HEK293 (cell line): ENCODE results near the gene PSPH.

Experiments
- GLI4 ChIP-seq: fragments of 450-650 bp; formaldehyde crosslinking; IDR thresholded peaks from 2 replicates; pipeline ENCODE4 v1.5.1; 2016; ENCODE audit warnings: missing biosample characterization, missing genetic modification characterization
- MZF1 ChIP-seq: fragments of 450-650 bp; formaldehyde crosslinking; IDR thresholded peaks from 2 replicates; pipeline ENCODE4 v1.5.1; 2017; ENCODE audit warnings: missing biosample characterization, missing genetic modification characterization, borderline replicate concordance
- OSR2 ChIP-seq: fragments of 450-650 bp; formaldehyde crosslinking; IDR thresholded peaks from 2 replicates; pipeline ENCODE4 v1.5.1; 2016; ENCODE audit warnings: missing biosample characterization, missing genetic modification characterization
- ZBTB17 ChIP-seq: fragments of 450-650 bp; formaldehyde crosslinking; IDR thresholded peaks from 2 replicates; pipeline ENCODE4 v1.5.1; 2016; ENCODE audit warnings: missing biosample characterization, missing genetic modification characterization
- ZBTB48 ChIP-seq: fragments of 450-650 bp; formaldehyde crosslinking; IDR thresholded peaks from 2 replicates; pipeline ENCODE4 v1.5.1; 2016; ENCODE audit warnings: missing biosample characterization, missing genetic modification characterization
- ZEB2 ChIP-seq: fragments of 450-650 bp; formaldehyde crosslinking; IDR thresholded peaks from 2 replicates; pipeline ENCODE4 v1.5.1; 2016; ENCODE audit warnings: missing biosample characterization, missing genetic modification characterization
- ZFHX2 ChIP-seq: fragments of 450-650 bp; formaldehyde crosslinking; conservative IDR thresholded peaks from 2 replicates; pipeline ENCODE4 v1.5.1; 2016; ENCODE audit warnings: missing biosample characterization, missing genetic modification characterization
- ZNF133 ChIP-seq: fragments of 450-650 bp; formaldehyde crosslinking; IDR thresholded peaks from 2 replicates; pipeline ENCODE4 v1.5.1; 2016; ENCODE audit warnings: missing biosample characterization, missing genetic modification characterization
- ZNF146 ChIP-seq: fragments of 450-650 bp; formaldehyde crosslinking; IDR thresholded peaks from 2 replicates; pipeline ENCODE4 v1.5.1; 2016; ENCODE audit warnings: missing biosample characterization, missing genetic modification characterization
- ZNF169 ChIP-seq: fragments of 450-650 bp; formaldehyde crosslinking; IDR thresholded peaks from 2 replicates; pipeline ENCODE4 v1.5.1; 2016; ENCODE audit warnings: missing biosample characterization, missing genetic modification characterization
- ZNF221 ChIP-seq: fragments of 450-650 bp; formaldehyde crosslinking; IDR thresholded peaks from 2 replicates; pipeline ENCODE4 v1.5.1; 2017; ENCODE audit warnings: missing biosample characterization, missing genetic modification characterization, borderline replicate concordance
- ZNF350 ChIP-seq: fragments of 450-650 bp; formaldehyde crosslinking; IDR thresholded peaks from 2 replicates; pipeline ENCODE4 v1.5.0; 2017; ENCODE audit warnings: missing biosample characterization, mild to moderate bottlenecking, missing genetic modification characterization
- ZNF404 ChIP-seq: fragments of 450-650 bp; formaldehyde crosslinking; IDR thresholded peaks from 2 replicates; pipeline ENCODE4 v1.5.1; 2017; ENCODE audit warnings: missing biosample characterization, missing genetic modification characterization
- ZNF423 ChIP-seq: fragments of 450-650 bp; formaldehyde crosslinking; IDR thresholded peaks from 2 replicates; pipeline ENCODE4 v1.5.1; 2016; ENCODE audit warnings: missing biosample characterization, missing genetic modification characterization
- ZNF48 ChIP-seq: fragments of 450-650 bp; formaldehyde crosslinking; IDR thresholded peaks from 2 replicates; pipeline ENCODE4 v1.5.1; 2016; ENCODE audit warnings: missing biosample characterization, missing genetic modification characterization
- ZNF510 ChIP-seq: fragments of 450-650 bp; formaldehyde crosslinking; IDR thresholded peaks from 2 replicates; pipeline ENCODE4 v1.5.1; 2018; ENCODE audit warnings: mild to moderate bottlenecking, missing genetic modification characterization, missing biosample characterization; ENCODE audit not compliant: insufficient replicate concordance
- ZNF530 ChIP-seq: fragments of 450-650 bp; formaldehyde crosslinking; IDR thresholded peaks from 2 replicates; pipeline ENCODE4 v1.5.1; 2016; ENCODE audit warnings: low read depth, missing biosample characterization, missing genetic modification characterization
- ZNF558 ChIP-seq: fragments of 450-650 bp; formaldehyde crosslinking; IDR thresholded peaks from 2 replicates; pipeline ENCODE4 v1.5.1; 2016; ENCODE audit warnings: missing biosample characterization, missing genetic modification characterization
- ZNF629 ChIP-seq: fragments of 450-650 bp; formaldehyde crosslinking; IDR thresholded peaks from 2 replicates; pipeline ENCODE4 v1.5.1; 2017; ENCODE audit warnings: missing biosample characterization, missing genetic modification characterization
- ZNF76 ChIP-seq: fragments of 450-650 bp; formaldehyde crosslinking; IDR thresholded peaks from 2 replicates; pipeline ENCODE4; 2016; ENCODE audit warnings: low read depth, missing biosample characterization, missing genetic modification characterization, borderline replicate concordance
- ZNF785 ChIP-seq: fragments of 450-650 bp; formaldehyde crosslinking; IDR thresholded peaks from 2 replicates; pipeline ENCODE4 v1.5.1; 2016; ENCODE audit warnings: missing biosample characterization, missing genetic modification characterization
- TF ChIP-seq, protein P1 (sequence below): fragments of 450-650 bp; formaldehyde crosslinking; IDR thresholded peaks from 2 replicates; pipeline ENCODE4 v1.5.1; 2016; ENCODE audit warnings: missing biosample characterization, missing genetic modification characterization
- TF ChIP-seq, protein P2 (sequence below): sonication (generic); formaldehyde crosslinking; IDR thresholded peaks from 2 replicates; pipeline ENCODE4 v1.8.1; 2022; ENCODE audit warnings: mild to moderate bottlenecking, moderate library complexity, missing genetic modification reagents
- TF ChIP-seq, protein P3 (sequence below): fragments of 450-650 bp; formaldehyde crosslinking; IDR thresholded peaks from 2 replicates; pipeline ENCODE4 v1.5.1; 2016; ENCODE audit warnings: missing biosample characterization, missing genetic modification characterization
- TF ChIP-seq, protein P4 (sequence below): fragments of 450-650 bp; formaldehyde crosslinking; IDR thresholded peaks from 2 replicates; pipeline ENCODE4 v1.5.1; 2016; ENCODE audit warnings: missing biosample characterization, missing genetic modification characterization
- TF ChIP-seq, protein P5 (sequence below): fragments of 450-650 bp; formaldehyde crosslinking; IDR thresholded peaks from 2 replicates; pipeline ENCODE4 v1.5.1; 2016; ENCODE audit warnings: missing biosample characterization, missing genetic modification characterization

The PSPH gene

DNA sequence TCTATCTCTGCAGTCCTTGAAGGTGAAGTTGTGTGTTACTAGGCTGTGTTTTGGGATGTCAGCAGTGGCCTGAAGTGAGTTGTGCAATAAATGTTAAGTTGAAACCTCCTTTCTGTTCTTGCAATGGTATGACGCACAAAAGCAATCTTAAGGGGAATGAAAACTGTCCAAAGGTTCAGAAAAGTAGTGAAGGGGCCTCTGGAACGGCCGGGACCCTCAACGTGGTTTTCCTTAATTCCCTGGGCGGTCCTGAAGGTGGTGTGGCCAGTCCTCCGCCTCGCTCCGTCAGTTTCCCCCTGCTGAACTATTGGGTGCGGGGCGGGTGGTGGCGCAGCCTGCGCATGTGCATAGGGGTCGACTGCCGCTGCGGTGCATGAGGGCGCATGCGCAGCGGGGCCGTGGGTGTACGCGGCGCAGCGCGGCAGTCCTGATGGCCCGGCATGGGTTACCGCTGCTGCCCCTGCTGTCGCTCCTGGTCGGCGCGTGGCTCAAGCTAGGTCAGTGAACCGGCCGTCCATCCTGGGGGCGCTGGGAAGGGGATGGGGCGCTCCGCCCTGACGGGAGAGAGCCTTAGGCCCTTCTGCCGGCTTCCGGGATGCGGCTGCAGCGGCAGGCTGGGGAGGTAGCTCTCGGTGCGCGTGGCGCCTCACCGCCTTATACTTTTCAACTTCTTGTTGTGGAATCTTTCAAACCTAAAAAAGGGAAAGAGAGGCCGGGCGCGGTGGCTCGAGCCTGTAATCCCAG, 12.8 kb upstream of the PSPH start, which contains the start of gene SUMF2 (continued):
- peak; percentile 49; the same call in 1 of the 2 replicates for TF ChIP-seq ZNF629 (tag by site-specific recombination)
- TF ChIP-seq, protein P1, sequence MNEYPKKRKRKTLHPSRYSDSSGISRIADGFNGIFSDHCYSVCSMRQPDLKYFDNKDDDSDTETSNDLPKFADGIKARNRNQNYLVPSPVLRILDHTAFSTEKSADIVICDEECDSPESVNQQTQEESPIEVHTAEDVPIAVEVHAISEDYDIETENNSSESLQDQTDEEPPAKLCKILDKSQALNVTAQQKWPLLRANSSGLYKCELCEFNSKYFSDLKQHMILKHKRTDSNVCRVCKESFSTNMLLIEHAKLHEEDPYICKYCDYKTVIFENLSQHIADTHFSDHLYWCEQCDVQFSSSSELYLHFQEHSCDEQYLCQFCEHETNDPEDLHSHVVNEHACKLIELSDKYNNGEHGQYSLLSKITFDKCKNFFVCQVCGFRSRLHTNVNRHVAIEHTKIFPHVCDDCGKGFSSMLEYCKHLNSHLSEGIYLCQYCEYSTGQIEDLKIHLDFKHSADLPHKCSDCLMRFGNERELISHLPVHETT (tag by site-specific recombination): no peak
- no peak for TF ChIP-seq ZNF169 (tag by site-specific recombination)
- TF ChIP-seq, protein P2, sequence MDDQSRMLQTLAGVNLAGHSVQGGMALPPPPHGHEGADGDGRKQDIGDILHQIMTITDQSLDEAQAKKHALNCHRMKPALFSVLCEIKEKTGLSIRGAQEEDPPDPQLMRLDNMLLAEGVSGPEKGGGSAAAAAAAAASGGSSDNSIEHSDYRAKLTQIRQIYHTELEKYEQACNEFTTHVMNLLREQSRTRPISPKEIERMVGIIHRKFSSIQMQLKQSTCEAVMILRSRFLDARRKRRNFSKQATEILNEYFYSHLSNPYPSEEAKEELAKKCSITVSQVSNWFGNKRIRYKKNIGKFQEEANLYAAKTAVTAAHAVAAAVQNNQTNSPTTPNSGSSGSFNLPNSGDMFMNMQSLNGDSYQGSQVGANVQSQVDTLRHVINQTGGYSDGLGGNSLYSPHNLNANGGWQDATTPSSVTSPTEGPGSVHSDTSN (CRISPR knock-in tag): peak; percentile 78; the same call in 1 of the 2 replicates
- 0 out of 2 replicates have a peak, but pooled peaks have one; percentile 37 for TF ChIP-seq OSR2 (tag by site-specific recombination)
- TF ChIP-seq ZEB2 (tag by site-specific recombination): 0 out of 2 replicates have a peak, but pooled peaks have one; percentile 17
- no peak for TF ChIP-seq ZNF404 (tag by site-specific recombination)
- TF ChIP-seq ZNF785 (tag by site-specific recombination): no peak
- TF ChIP-seq ZNF558 (tag by site-specific recombination): no peak
- TF ChIP-seq ZBTB48 (tag by site-specific recombination): no peak
- no peak for TF ChIP-seq ZNF350 (tag by site-specific recombination)
- TF ChIP-seq, protein P3, sequence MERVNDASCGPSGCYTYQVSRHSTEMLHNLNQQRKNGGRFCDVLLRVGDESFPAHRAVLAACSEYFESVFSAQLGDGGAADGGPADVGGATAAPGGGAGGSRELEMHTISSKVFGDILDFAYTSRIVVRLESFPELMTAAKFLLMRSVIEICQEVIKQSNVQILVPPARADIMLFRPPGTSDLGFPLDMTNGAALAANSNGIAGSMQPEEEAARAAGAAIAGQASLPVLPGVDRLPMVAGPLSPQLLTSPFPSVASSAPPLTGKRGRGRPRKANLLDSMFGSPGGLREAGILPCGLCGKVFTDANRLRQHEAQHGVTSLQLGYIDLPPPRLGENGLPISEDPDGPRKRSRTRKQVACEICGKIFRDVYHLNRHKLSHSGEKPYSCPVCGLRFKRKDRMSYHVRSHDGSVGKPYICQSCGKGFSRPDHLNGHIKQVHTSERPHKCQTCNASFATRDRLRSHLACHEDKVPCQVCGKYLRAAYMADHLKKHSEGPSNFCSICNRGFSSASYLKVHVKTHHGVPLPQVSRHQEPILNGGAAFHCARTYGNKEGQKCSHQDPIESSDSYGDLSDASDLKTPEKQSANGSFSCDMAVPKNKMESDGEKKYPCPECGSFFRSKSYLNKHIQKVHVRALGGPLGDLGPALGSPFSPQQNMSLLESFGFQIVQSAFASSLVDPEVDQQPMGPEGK (tag by site-specific recombination): peak; percentile 10; the same call in 1 of the 2 replicates
- no peak for TF ChIP-seq ZNF133 (tag by site-specific recombination)
- no peak for TF ChIP-seq ZNF221 (tag by site-specific recombination)
- TF ChIP-seq MZF1 (tag by site-specific recombination): no peak
- no peak for TF ChIP-seq ZNF48 (tag by site-specific recombination)
- no peak for TF ChIP-seq ZBTB17 (tag by site-specific recombination)
- TF ChIP-seq ZNF146 (tag by site-specific recombination): no peak
- TF ChIP-seq, protein P4, sequence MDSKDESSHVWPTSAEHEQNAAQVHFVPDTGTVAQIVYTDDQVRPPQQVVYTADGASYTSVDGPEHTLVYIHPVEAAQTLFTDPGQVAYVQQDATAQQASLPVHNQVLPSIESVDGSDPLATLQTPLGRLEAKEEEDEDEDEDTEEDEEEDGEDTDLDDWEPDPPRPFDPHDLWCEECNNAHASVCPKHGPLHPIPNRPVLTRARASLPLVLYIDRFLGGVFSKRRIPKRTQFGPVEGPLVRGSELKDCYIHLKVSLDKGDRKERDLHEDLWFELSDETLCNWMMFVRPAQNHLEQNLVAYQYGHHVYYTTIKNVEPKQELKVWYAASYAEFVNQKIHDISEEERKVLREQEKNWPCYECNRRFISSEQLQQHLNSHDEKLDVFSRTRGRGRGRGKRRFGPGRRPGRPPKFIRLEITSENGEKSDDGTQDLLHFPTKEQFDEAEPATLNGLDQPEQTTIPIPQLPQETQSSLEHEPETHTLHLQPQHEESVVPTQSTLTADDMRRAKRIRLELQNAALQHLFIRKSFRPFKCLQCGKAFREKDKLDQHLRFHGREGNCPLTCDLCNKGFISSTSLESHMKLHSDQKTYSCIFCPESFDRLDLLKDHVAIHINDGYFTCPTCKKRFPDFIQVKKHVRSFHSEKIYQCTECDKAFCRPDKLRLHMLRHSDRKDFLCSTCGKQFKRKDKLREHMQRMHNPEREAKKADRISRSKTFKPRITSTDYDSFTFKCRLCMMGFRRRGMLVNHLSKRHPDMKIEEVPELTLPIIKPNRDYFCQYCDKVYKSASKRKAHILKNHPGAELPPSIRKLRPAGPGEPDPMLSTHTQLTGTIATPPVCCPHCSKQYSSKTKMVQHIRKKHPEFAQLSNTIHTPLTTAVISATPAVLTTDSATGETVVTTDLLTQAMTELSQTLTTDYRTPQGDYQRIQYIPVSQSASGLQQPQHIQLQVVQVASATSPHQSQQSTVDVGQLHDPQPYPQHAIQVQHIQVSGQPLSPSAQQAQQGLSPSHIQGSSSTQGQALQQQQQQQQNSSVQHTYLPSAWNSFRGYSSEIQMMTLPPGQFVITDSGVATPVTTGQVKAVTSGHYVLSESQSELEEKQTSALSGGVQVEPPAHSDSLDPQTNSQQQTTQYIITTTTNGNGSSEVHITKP (tag by site-specific recombination): no peak; the same call in 1 of the 2 replicates
- TF ChIP-seq ZFHX2: peak; percentile 55
- no peak for TF ChIP-seq GLI4 (tag by site-specific recombination)
- TF ChIP-seq, protein P5, sequence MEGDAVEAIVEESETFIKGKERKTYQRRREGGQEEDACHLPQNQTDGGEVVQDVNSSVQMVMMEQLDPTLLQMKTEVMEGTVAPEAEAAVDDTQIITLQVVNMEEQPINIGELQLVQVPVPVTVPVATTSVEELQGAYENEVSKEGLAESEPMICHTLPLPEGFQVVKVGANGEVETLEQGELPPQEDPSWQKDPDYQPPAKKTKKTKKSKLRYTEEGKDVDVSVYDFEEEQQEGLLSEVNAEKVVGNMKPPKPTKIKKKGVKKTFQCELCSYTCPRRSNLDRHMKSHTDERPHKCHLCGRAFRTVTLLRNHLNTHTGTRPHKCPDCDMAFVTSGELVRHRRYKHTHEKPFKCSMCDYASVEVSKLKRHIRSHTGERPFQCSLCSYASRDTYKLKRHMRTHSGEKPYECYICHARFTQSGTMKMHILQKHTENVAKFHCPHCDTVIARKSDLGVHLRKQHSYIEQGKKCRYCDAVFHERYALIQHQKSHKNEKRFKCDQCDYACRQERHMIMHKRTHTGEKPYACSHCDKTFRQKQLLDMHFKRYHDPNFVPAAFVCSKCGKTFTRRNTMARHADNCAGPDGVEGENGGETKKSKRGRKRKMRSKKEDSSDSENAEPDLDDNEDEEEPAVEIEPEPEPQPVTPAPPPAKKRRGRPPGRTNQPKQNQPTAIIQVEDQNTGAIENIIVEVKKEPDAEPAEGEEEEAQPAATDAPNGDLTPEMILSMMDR: peak; percentile 82
- no peak for TF ChIP-seq ZNF510 (tag by site-specific recombination)
- TF ChIP-seq ZNF530 (tag by site-specific recombination): no peak
- TF ChIP-seq ZNF76 (tag by site-specific recombination): peak; percentile 18; the same call in 1 of the 2 replicates
- no peak for TF ChIP-seq ZNF423 (tag by site-specific recombination)
